ENCODE results near the gene NCKAP5.

The NCKAP5 gene

DNA sequence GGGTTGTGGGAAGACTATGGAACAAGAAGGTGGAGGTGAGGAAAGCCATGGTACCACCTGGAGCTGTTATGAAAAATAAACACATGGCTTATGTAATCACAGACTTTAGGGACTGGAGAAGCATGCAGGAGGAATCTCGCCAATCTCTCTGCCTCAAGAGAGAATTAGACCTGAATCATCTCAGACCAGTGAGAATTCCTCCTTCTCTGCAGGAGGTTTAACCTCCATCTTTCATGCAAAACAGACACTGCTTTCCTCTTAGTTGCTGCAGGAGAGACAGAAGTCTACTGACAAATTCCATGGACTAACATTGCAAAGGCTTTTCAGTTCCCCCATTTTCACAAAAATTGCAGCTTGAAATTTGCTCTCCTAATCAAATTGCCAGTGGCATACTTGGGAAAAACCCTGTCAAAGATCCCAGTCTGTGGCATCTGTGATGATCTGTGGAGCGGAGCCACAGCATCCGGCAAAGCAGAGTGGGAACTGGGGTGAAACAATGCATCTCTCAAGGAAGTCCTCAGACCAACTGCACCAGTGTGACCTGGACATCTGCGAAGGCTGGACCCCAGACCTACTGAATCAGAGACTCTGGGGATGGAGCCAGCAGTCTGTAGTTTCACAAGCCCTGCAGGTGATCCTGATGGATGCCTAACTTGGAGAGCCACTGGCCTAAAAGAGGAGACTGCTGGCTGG lies 28.6 kb upstream of the NCKAP5 start:
- in situ Hi-C loops (cut with HindIII; ENCODE audit: low pct_unique_long_range_greater_than_20kb, low sequenced_read_pairs), result no loop called here
- DNase-seq (ENCODE audit: low read depth in 1 of 2, low spot score in 1 of 2), result no peak
- no peak for TF ChIP-seq JUND (IDR thresholded peaks at IDR 0.05; ENCODE audit: low read depth)

DNA sequence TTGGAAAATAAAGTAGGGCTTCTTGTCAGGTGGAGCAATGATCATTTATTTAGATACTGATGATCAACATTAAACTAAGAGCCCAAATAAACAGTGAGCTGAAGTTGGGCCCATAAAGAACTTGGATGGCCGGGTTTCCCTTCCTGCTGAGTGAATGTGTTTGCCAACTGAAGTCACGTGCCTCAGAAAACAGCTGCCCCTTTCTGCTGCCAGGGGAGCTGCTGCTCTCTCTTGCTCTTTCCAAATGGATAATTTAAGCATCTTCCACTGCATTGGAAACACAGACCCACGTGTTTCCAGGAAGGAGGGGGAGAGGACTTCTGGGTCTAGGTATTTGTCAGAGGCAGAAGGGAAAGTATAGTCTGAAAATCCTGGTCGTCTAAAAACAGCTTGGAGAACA lies 22.9 kb upstream of the NCKAP5 start:
- DNase-seq (ENCODE audit: low read depth in 1 of 2, low spot score in 1 of 2), result peak in 1 of 2 experiments; percentile 44
- in situ Hi-C loops (cut with HindIII; ENCODE audit: low pct_unique_long_range_greater_than_20kb, low sequenced_read_pairs), result no loop called here
- TF ChIP-seq JUND (IDR thresholded peaks at IDR 0.05; ENCODE audit: low read depth), result no peak

DNA sequence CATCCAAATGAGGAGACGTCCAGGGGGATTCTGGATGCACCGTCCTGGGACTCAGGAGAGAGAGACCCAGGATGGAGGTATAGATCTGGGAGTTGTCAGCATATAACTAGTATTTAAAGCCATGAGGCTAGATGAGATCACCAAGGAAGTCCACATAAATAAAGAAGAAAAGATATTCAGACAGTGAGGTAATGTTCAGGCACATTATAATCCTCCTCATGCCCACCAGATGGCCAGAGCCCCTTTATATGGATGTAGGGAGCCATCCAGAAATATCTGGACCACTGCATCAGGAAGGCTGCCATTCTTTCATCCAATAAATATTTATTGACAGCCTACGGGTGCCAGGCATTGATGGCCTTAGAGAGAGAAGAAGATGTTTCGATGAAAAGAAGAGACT lies 21.2 kb upstream of the NCKAP5 start:
- no peak for DNase-seq (ENCODE audit: low read depth in 1 of 2, low spot score in 1 of 2)
- in situ Hi-C loops (cut with HindIII; ENCODE audit: low pct_unique_long_range_greater_than_20kb, low sequenced_read_pairs), result no loop called here
- TF ChIP-seq JUND (IDR thresholded peaks at IDR 0.05; ENCODE audit: low read depth), result no peak

DNA sequence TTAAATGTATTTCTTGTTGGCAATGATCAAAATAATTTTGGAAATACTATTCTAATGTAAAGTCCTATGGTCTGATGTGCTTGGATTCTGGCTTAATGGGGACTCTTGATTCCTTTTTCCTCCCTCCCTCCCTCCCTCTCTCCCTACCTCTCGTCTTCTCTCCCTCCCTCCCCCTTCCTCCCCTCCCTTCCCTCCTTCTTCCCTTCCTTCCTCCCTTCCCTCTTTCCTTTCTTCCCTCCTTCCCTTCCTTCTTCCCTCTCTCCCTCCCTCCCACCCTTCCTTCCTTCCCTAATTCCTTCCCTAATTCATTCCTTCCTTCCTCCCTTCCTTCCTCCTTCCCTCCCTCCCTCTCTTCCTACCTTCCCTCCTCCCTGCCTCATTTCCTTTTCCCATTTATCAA lies 19.9 kb upstream of the NCKAP5 start:
- DNase-seq (ENCODE audit: low read depth in 1 of 2, low spot score in 1 of 2), result no peak
- in situ Hi-C loops (cut with HindIII; ENCODE audit: low pct_unique_long_range_greater_than_20kb, low sequenced_read_pairs), result no loop called here
- no peak for TF ChIP-seq JUND (IDR thresholded peaks at IDR 0.05; ENCODE audit: low read depth)

DNA sequence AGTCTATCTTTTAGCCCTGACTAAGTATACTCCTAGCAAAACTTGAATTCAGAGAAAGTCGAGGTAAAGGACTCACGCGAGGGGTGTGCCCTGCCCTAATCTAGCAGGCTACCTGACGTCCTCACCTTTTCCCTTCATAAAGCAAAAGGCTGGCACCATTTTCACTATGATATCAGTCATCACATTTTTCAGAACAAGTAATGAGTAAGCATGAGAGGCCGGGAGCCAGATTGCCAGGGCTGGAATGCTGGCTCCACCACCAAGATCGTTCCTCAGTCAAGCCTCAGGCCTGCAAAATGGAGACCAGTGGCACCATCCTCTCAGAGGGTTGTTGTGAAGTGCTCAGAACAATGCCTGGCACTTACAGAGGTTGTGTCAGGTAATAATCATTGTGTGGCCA lies 18.7 kb upstream of the NCKAP5 start:
- no peak for DNase-seq (ENCODE audit: low read depth in 1 of 2, low spot score in 1 of 2)
- in situ Hi-C loops (cut with HindIII; ENCODE audit: low pct_unique_long_range_greater_than_20kb, low sequenced_read_pairs), result no loop called here
- TF ChIP-seq JUND (IDR thresholded peaks at IDR 0.05; ENCODE audit: low read depth), result no peak

DNA sequence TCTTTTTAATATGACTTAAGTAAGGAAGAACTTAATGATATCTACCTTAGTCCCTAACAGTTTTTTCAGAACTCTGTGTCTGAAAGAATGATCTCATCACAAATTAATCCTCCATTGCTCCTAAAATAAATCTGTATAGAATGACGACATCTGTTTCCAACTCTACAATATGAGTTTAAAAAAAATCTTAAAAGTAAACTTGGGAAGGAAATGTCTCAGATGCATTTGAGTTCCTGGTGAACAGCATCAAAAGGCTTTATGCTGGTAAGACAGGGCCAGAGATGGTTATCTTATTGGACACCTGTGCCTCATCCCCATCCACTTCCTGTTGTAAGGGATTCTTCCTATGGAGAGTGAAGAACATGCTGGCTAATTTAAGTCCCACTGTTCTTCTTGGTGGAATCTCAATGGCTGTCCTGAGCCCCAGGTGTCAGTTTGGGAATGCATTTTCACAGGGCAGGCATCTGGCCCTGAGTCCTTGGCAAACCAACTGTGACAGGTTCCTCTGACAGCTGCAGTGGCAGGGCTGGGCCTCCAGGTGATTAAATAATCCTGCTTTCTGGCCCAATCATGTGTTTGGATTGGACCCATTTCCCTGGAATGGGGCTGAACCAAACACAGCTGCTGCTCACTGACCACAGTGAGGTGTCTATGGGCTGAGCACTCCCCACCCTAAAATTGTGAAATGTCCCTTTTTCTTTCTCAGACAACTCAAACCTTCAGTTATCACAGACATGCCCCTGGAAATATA lies 12.9 kb upstream of the NCKAP5 start:
- no peak for TF ChIP-seq JUND (IDR thresholded peaks at IDR 0.05; ENCODE audit: low read depth)
- in situ Hi-C loops (cut with HindIII; ENCODE audit: low pct_unique_long_range_greater_than_20kb, low sequenced_read_pairs), result no loop called here
- peak in 1 of 2 experiments; percentile 10 for DNase-seq (ENCODE audit: low read depth in 1 of 2, low spot score in 1 of 2)

DNA sequence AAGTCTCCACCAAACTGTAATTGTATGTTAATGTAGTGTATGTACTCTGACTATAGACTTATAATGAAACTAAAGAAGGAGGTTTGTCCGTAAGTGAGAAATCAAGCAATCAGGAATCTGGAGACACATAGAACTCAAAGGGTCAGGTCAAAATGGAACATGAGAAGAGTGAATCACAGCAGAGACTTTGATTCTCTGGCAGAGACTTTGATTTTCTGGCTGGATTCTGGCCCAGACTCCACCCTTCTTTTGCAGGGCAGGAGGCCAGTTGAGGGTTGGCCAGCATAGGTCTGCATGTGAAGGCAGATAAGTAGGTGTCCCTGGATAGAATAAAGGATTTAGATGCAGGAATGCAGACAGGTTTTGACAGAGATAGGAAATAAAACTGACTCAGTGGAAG lies 11.0 kb upstream of the NCKAP5 start:
- DNase-seq (ENCODE audit: low read depth in 1 of 2, low spot score in 1 of 2), result no peak
- TF ChIP-seq JUND (IDR thresholded peaks at IDR 0.05; ENCODE audit: low read depth), result no peak
- in situ Hi-C loops (cut with HindIII; ENCODE audit: low pct_unique_long_range_greater_than_20kb, low sequenced_read_pairs), result no loop called here

DNA sequence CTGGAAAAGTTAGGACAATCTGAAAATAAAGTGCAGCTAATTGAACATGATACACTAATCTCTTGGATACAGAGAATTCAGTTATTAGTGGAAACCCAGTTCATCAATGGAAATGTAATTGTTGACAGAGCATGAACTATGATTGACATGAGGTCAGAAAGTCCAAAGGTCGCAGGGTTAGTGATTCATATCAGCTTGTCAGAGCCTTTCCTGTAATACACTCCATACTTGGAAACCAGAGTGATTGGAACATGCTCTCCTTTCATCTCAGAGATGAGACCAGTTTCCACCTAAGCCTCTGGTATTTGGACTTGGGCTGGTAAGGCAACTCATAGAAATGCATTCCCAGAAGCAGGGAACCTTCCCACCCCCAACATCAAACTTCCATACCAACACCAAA lies 8.5 kb upstream of the NCKAP5 start:
- in situ Hi-C loops (cut with HindIII; ENCODE audit: low pct_unique_long_range_greater_than_20kb, low sequenced_read_pairs), result no loop called here
- no peak for DNase-seq (ENCODE audit: low read depth in 1 of 2, low spot score in 1 of 2)
- TF ChIP-seq JUND (IDR thresholded peaks at IDR 0.05; ENCODE audit: low read depth), result no peak

DNA sequence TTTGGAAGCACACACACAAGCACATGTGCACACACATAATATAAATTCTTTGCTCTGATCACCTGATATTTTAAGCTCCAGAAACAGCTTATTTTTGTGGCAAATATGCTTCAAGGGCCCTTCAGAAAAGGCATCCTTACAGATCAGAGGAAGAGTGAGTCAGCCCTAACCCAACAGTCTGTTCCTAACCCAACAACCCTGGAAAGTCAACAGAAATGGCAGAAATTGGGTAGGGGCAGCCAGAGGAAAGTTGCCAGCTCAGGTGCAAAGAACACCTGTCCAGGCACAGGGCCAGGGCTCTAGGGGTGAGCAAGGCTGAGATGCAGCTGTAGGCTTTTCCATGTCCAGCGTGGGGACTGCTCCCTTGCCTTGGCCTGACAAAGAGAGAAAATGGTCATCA lies 6.4 kb upstream of the NCKAP5 start:
- DNase-seq (ENCODE audit: low read depth in 1 of 2, low spot score in 1 of 2), result no peak
- no peak for TF ChIP-seq JUND (IDR thresholded peaks at IDR 0.05; ENCODE audit: low read depth)
- in situ Hi-C loops (cut with HindIII; ENCODE audit: low pct_unique_long_range_greater_than_20kb, low sequenced_read_pairs), result no loop called here

DNA sequence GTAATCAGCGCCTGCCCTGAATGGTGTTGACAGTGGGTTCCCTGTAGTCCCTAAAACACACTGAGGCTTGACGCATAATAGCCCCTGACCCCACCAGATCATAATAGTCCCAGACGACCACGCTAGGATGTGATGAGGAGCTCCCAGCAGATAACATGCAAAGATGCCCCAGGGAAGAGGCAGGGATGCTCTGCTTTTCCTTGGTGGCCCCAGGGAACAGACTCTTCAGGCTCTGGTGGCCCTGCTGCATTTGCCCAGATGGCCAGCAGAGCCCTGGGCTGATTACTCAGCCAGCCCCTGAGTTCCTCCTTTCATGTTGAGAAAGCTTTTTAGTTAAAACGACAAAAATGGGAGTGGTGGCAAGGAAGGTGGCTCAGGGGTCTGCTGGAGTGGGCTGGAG lies 5.9 kb upstream of the NCKAP5 start:
- no peak for TF ChIP-seq JUND (IDR thresholded peaks at IDR 0.05; ENCODE audit: low read depth)
- in situ Hi-C loops (cut with HindIII; ENCODE audit: low pct_unique_long_range_greater_than_20kb, low sequenced_read_pairs), result no loop called here
- DNase-seq (ENCODE audit: low read depth in 1 of 2, low spot score in 1 of 2), result no peak

DNA sequence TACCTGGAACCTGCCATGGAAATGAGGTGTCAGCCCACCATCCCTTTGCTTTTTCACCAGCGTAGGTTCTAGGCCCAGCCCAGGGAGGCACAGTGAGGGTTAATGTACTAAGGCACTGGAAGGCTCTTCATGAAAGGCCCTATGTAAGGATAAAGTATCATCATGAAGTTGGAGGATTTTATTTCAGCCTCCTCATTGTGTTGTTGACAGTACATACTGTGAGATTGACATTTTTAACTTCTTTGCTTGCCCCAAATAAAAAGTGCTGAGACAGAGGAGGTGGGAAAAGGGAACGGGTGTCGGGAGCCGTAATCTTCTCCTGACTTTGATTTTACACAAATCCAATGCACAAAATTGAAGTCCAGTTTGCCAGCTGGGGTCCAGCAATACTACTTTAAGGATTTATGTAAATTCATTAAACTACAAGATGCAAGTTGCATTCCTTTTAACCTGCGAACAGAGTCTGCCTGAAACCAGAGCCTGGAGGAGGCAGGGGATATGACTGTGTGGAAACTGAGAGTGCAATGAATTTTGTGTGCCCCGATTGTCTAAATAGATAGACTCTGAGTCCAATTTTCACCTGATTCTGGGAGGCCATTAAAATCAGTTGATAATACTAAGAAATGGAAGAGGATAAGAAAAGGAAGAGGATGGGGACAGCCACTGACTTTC lies 5.4 kb upstream of the NCKAP5 start:
- DNase-seq (ENCODE audit: low read depth in 1 of 2, low spot score in 1 of 2), result no peak
- TF ChIP-seq JUND (IDR thresholded peaks at IDR 0.05; ENCODE audit: low read depth), result no peak
- in situ Hi-C loops (cut with HindIII; ENCODE audit: low pct_unique_long_range_greater_than_20kb, low sequenced_read_pairs), result no loop called here

DNA sequence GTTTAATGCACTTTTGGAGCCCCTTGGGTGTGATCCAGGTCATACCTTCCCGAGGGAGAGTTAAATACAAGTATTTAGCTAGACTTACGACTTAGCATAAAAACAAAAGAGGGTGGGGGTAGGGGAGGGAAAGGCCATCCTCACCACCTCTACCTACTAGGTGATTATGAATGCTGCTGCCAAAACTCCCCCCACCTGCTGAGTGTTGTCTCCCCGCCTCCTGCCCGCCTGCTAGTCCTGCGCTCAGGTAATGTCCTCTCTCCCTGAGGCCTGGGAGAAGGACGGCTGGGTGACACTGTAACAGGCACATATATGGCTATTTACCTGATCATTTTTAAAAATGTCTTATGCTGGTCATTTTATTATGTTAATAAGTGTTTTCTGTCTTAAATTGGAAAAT lies 3.0 kb upstream of the NCKAP5 start:
- TF ChIP-seq JUND (IDR thresholded peaks at IDR 0.05; ENCODE audit: low read depth), result no peak
- no peak for DNase-seq (ENCODE audit: low read depth in 1 of 2, low spot score in 1 of 2)
- in situ Hi-C loops (cut with HindIII; ENCODE audit: low pct_unique_long_range_greater_than_20kb, low sequenced_read_pairs), result no loop called here

DNA sequence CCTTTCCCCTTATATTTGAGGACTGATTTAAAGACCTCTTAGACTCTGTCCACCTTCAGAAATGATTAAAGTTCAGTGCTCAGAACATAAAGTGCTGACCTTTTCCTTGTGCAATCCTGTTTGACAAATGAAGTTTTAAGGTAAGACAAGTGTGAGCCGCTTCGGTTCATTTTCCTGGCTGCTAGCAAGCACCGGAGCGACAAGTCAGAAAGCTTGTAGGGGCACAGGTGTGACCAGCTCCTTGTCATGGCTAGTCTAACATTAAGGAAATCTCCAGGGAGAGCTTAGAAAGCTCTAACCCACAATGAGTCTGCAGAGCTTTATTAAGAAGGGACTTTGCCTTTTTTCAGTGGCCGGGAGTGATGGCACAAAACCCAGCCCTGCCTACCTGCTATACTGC lies 2.3 kb upstream of the NCKAP5 start:
- DNase-seq (ENCODE audit: low read depth in 1 of 2, low spot score in 1 of 2), result no peak
- in situ Hi-C loops (cut with HindIII; ENCODE audit: low pct_unique_long_range_greater_than_20kb, low sequenced_read_pairs), result no loop called here
- no peak for TF ChIP-seq JUND (IDR thresholded peaks at IDR 0.05; ENCODE audit: low read depth)
